Muscle of arm (tissue), 14 donors: Measurements from ENCODE around the gene AP5S1. TPM values are rescaled to one million over a fixed set of nuclear protein-coding genes. Genes with fewer than 3 reads are reported as not detected.

Source experiments
- DNase-seq: peaks from one replicate; pipeline ENCODE4 v3.0.0-alpha.2; 2013
- long read RNA-seq, 11 donors: transcript quantifications; one replicate each; lab custom pipeline, GENCODE V29; 2026
- polyA plus RNA-seq, 12 donors: library from polyadenylated mRNA; unstranded; fragments of 120-200 nt; gene quantifications; one replicate each; pipeline ENCODE4 v1.2.1, GENCODE V29; 2013; ENCODE audit not compliant: insufficient read length in 12 of 12

Gene AP5S1, protein sequence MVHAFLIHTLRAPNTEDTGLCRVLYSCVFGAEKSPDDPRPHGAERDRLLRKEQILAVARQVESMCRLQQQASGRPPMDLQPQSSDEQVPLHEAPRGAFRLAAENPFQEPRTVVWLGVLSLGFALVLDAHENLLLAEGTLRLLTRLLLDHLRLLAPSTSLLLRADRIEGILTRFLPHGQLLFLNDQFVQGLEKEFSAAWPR
- polyA plus RNA-seq: 10 to 100 TPM in 2 of 12 donors, 1 to 10 TPM in 9, not detected in 1; 6.7 to 16.2 (median 8.4) TPM
- long read RNA-seq, donor 1, full-length matches to known transcripts: 4 of 4 reads
- long read RNA-seq, donor 1, partial matches to known transcripts: 0 of 4 reads
- long read RNA-seq, donor 1, other reads (novel, unspliced or antisense): 0 of 4 reads
- long read RNA-seq, donor 2, full-length matches to known transcripts: 6 of 6 reads
- long read RNA-seq, donor 2, partial matches to known transcripts: 0 of 6 reads
- long read RNA-seq, donor 2, other reads (novel, unspliced or antisense): 0 of 6 reads
- long read RNA-seq, donor 3, full-length matches to known transcripts: 3 of 3 reads
- long read RNA-seq, donor 3, partial matches to known transcripts: 0 of 3 reads
- long read RNA-seq, donor 3, other reads (novel, unspliced or antisense): 0 of 3 reads
- long read RNA-seq, donor 4, full-length matches to known transcripts: 2 of 2 reads
- long read RNA-seq, donor 4, partial matches to known transcripts: 0 of 2 reads
- long read RNA-seq, donor 4, other reads (novel, unspliced or antisense): 0 of 2 reads
- long read RNA-seq, donor 5, full-length matches to known transcripts: 4 of 4 reads
- long read RNA-seq, donor 5, partial matches to known transcripts: 0 of 4 reads
- long read RNA-seq, donor 5, other reads (novel, unspliced or antisense): 0 of 4 reads
- long read RNA-seq, donor 6, full-length matches to known transcripts: 2 of 2 reads
- long read RNA-seq, donor 6, partial matches to known transcripts: 0 of 2 reads
- long read RNA-seq, donor 6, other reads (novel, unspliced or antisense): 0 of 2 reads
- long read RNA-seq, donor 7, full-length matches to known transcripts: 2 of 2 reads
- long read RNA-seq, donor 7, partial matches to known transcripts: 0 of 2 reads
- long read RNA-seq, donor 7, other reads (novel, unspliced or antisense): 0 of 2 reads
- long read RNA-seq, donor 8, full-length matches to known transcripts: 9 of 9 reads
- long read RNA-seq, donor 8, partial matches to known transcripts: 0 of 9 reads
- long read RNA-seq, donor 8, other reads (novel, unspliced or antisense): 0 of 9 reads
- long read RNA-seq, donor 9, full-length matches to known transcripts: 4 of 4 reads
- long read RNA-seq, donor 9, partial matches to known transcripts: 0 of 4 reads
- long read RNA-seq, donor 9, other reads (novel, unspliced or antisense): 0 of 4 reads
- long read RNA-seq, donor 10, full-length matches to known transcripts: 9 of 9 reads
- long read RNA-seq, donor 10, partial matches to known transcripts: 0 of 9 reads
- long read RNA-seq, donor 10, other reads (novel, unspliced or antisense): 0 of 9 reads
- long read RNA-seq, donor 11, full-length matches to known transcripts: 8 of 8 reads
- long read RNA-seq, donor 11, partial matches to known transcripts: 0 of 8 reads
- long read RNA-seq, donor 11, other reads (novel, unspliced or antisense): 0 of 8 reads

GRCh38 chr20:3820048-3820900 lies at the start of gene AP5S1:
TSS of gene AP5S1 (plus strand) at chr20:3820547. CDS start at chr20:3822118, 1,571 bp downstream.
- DNase-seq: peak; percentile 97

GRCh38 chr20:3771552-3772058 lies 48.7 kb upstream of the AP5S1 start:
- DNase-seq: no peak

- DNase-seq: no peak
Observed at GRCh38 chr20:3775457-3776108, 44.8 kb upstream of the AP5S1 start.

DNA sequence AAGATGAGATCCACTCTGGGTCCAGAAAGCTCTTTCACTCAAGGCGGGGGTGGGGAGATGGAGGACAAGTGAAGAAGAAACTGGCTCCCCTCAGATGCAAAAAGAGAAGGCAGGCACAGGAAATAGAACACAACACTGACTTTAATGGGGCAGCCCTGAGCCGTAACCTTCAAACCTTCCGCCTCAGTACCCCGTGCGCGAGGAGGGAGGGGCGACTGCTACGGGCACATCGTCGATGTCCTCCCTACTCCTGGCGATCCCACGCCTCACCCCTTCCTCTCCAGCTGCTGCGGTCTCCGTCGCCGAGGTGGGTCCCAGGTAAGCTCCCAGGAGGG lies 43.0 kb upstream of the AP5S1 start:
- no peak for DNase-seq

GRCh38 chr20:3777716-3778629 lies 42.4 kb upstream of the AP5S1 start:
- no peak for DNase-seq

DNA sequence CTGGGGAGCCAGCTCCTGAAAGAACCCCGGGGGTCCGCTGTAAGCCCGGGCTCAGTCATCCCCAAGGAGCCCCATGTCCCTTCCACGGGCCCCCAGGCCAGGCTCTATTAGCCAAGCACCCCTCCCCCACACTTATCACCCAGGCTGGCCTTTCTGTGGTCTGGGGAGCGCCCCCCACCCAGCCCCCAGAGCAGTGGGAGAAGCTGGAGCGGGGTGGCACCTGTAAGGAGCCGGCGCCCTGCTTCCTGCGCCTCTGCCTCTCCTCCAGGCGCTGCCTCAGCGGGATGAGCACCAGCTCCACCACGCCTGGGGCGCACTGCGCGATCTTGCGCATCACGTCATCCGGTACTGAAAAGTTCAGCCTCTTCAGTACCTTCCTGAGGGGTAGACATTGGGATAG lies 41.4 kb upstream of the AP5S1 start:
- no peak for DNase-seq

DNA sequence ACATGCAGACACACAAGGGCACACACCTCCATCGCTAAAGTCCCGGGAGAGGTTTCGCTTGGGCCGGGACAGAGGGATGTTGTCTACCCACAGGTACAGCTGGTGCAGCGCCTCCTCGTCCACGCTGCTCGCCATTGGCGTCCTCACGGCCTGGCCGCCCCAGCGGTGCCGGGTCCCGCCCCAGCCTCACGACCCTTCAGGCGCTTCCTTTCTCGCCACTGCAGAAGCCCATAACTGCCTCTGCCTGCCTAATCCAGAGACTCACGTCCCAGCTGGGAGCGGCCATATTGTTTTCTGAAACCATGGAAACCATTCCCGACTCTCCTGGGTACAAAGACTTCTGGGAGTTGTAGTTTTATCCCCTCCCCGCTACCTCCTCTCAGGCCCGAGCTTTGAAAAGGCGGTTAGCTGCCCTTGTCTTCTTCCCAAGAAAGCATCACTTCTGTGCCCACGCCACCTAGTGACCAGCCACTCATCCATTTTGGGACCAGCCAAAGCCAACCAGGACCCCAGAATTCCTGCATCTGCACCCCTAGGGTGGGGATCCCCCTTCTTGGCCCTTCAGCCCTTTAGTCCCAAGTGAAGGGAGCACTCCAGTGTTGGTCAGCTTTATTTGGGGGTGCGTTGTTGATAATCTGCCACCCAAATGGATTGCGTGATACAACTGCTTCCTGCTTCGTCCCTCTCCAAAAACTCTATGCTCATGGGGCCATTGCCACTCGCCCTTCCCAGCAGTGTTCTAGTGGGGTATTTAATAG lies 39.0 kb upstream of the AP5S1 start, which contains the start of gene SPEF1:
Gene SPEF1, minus strand, starts transcription at position 296 of the 758 bp plus-strand sequence. Its CDS starts 161 bp downstream, at position 135.
- DNase-seq: peak; percentile 89

GRCh38 chr20:3782597-3782996 lies 37.8 kb upstream of the AP5S1 start:
- no peak for DNase-seq

- DNase-seq: no peak
Observed at GRCh38 chr20:3783068-3783489, 37.3 kb upstream of the AP5S1 start.

DNA sequence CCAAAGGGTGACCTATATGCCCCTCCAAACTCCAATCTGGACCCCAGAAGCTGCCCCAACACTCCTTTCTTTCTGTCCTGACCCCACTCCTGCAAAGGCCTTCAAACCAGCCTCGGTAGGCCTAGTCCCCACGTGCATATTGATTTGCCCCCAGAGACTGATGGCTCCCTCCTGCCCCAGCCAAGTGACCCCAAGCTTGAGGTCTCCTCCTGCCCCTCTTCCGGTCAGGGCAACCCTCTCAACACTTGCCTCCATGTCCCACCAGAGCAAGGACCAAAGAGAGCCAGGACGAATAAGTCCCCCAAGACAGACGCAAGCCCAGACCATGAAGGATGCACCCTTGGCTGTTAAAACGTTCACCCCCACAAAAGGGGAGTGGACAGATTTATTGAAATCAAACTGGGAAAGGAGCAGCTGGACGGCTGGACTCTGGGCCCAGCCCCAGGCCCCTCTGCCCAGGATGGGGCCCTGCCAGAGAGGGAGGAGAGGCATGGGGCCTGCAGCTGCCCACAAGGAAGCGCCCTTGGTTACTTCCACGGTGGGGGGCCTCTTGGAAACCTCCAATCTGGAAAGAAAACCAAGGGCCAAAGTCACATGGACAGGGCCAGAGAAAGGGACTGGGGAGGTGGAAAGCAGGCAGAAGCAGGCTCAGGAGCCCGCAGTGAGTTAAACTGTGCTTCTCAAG lies 36.7 kb upstream of the AP5S1 start:
- no peak for DNase-seq

GRCh38 chr20:3784216-3784853 lies 36.0 kb upstream of the AP5S1 start:
- DNase-seq: no peak

GRCh38 chr20:3784863-3785239 lies 35.5 kb upstream of the AP5S1 start:
- DNase-seq: no peak

GRCh38 chr20:3785240-3786125 lies 34.9 kb upstream of the AP5S1 start:
- DNase-seq: no peak

DNA sequence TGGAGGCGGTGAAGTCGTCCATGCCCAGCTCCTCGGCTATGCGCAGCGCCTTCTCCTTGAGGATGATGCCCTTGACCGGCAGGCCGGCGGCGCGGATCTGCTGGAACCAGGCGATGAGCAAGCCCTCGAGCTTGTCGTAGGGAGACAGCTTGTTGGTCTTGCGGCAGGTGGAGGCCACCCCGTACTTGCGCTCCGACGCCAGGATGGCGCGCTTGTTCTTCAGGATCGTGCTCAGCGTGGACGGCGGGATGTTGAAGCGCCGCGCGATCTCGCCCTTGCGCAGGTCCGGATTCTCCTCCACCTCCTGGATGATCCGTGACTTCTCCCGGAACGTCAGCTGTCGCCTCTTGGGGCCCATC lies 34.2 kb upstream of the AP5S1 start:
- DNase-seq: no peak

DNA sequence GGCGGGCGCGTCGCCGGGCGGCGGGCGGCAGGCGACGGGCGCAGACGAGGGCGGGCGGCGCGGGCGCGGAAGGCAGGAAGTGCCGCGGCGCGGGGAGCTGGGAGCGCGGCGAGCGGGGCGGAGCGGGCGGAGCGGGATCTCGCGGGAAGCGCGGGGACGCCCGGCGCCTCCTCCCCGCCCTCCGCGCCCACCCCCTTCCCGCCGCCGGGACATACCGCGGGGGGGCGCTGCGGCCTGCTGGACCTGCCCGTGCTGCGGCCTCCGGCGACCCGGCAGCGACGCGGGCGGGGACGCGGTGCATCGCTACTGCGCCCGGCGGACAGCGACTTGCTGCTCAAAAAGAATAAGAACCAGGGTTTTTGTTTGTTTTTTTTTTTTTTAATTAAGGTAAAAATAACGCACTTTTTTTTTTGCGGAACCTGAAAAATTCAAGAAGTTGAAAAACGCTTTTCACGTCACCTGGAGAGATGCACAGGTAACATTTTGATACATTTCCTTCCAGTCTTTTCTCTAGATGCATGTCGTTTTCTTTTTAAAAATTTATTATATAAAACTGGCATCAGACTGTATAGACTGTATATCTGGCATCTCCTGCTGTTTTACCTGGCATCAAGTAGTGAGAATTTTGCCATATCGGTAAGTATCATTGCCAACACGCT lies 33.6 kb upstream of the AP5S1 start, which contains the start of gene CENPB:
Gene CENPB, minus strand, starts transcription at position 76 of the 659 bp plus-strand sequence. CDS start 257 bp downstream, outside the sequence.
- peak; percentile 88 for DNase-seq
